Activated naive CD4-positive, alpha-beta T cell treated with anti-CD3 and anti-CD28 coated beads, Interleukin-2, amount 50 U/mL, for 16 hours (primary cell): ENCODE data around the gene MORC1.

Experiments used
- DNase-seq: peaks from one replicate; pipeline ENCODE4 v3.0.0-alpha.2; 2020

MORC1 gene

DNA sequence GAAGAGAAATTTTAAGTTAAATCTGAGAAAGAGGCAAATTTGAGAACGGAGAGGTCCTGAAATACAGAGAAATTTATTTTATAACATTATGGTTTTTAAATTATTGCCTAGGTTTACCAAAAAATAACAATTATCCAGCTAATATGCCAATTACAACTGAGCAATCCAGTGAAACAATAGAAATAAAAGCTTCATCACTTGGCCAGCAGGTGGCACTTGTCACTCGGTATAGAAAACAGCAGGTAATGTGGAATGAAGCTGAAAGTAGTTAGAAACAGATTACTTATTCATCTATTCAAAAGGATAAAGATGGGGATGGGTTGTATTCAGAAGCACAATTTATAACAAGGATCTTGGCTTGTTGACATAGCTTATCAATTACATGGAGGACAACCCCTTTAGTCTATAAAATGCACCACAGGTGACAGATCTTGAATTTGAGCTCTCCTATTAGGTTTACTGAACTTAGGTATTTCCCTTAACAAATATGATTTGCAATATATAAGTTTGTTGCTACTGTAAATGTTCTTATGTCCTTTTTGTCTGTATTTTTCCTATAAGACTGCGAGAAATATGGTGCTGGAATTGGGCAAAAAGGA, 94.2 kb downstream of the MORC1 start:
- DNase-seq, result peak; percentile 37

DNA sequence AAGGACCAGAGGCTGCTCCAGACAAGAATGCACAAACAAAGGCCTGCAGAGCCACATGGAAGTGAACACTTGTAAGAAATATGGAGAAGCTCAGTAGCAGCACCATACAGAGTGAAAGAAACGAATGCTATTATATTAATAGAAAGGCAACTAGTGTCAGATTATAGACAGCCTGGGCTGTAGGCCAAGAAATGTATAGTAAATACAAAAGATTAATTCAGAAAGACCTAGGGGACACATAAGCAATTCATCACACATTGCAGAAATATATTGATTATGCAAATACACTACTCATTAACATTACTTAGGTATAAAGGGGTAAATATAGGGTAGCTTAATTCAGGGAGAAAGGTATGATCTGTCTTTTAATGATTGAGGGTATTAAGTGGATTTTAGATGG, 94.8 kb downstream of the MORC1 start:
- DNase-seq, result no peak

DNA sequence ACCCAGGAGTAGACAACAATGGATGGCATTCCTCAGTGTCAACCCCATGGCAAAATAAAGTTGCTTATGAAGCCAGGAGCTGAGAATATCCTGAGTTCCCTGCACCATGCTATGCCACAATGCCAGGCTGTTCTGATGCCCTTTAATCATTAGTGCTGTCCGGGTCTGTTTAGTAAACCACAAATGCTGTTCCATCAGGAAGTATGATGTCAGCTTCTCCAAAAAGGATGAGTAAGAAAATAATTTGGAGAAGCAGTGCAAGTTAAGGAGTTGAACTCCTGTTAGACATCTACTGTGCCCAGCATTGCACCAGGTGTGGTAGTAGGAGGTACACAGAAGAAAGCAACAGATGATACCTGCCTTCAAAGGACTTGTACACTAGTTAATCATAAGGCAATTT, 96.4 kb downstream of the MORC1 start:
- DNase-seq, result no peak

DNA sequence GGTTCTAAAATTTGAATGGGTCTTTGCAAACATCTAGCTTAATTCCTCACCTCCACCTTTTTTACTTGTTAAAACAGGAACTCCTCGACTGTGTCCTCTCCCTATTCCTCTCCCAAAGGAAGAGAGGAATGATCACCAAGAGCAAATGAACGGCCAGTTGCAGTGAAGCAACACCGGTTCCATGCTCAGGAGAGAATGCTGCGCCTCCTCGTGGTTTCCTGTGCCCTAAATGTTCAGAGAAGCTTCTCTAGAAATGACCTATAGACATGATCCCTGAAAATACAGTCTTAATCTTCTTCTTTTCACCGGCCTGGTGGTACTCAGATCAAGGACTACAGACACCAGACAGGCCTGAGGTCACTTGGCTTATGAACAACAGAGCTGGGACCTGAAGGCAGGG, 99.1 kb downstream of the MORC1 start:
- DNase-seq, result no peak

DNA sequence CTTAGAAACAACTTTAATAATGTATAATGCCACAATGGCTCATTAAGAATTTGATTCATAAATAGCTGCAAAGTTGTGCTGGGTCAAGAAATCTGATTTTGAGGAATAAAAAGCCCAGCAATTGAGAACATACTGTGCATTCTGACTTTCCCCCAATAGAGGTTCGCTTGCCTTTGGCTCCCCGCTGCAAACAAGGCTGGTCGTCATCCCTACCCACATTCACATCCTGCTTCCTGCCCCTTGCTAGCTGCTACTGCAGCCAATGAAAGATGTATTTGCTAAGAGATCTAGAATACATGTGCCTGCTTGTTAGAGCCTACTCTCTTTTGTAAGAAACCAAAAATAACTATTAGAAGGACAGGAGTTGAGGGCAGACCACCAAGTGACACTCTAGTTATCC, 112.5 kb downstream of the MORC1 start:
- DNase-seq, result no peak

DNA sequence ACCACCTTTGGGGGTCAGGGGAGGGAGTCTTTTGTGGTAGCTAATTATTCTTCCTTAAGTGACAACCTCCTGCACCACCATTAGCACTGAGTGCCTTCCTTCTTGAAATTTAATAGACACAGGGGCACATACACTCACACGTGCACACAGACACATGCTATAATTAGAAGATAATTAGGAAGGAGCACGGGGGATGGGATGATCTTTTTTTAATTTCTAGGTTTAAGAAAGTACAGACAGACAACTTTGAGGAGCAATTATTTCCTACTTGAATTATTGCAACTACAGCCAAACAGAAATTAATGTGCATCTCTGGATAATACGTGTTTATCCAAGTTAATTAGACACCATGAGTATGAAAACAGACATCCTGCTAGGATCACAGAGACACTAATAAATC, 119.5 kb downstream of the MORC1 start:
- DNase-seq, result no peak

DNA sequence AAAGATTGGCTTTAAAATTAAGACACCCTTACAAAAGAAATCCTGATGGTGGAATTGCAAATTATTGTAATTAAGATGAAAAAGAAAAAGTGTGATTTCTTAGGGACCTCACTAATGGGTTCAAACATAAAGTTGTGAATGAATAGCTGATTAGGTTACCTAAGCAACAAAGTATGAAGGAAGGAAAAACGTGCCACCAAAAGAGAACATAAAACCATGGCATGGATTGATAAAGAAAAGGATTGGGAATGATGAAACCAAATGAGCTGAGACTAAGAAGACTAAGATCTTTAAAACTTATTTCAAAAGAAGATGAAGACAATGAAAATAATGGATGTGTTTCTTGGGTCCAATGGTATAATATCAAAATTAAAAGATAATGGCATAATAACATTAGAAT, 132.1 kb downstream of the MORC1 start:
- no peak for DNase-seq

DNA sequence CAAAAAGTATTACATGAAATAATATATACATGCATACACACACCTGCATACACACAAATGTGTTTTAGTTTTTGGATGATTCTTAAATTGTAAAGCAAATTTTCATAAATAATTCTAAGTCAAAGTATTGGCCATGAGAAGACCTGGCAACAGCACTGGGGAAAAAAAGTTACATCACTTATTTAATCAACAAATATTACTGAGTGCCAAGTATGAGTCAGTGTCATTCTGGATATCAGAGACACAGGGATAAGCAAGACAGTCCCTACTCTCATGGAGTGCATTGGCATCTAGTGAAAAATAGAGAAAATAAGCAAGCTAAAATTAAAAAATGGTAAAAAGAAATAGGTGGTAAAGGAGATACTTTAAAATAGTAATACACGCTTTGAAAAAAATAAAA, 134.9 kb downstream of the MORC1 start:
- DNase-seq, result no peak

DNA sequence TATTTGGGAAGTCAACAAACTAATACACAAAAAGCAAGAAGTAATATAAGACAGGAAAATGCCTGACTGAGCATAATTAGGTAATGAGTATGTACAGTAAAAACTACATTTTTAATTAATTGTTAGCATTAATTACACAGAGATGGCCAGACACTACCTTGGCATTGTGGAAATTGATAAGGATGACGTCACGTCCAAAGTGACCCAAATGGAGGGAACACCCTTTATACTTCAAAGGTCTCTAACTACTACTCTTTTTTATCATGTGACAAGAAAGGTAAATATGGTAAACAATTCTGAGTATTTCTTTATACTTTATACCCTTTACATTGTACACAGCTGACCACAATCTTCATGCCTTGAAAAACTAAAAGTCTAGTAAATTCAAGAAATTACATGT, 141.9 kb downstream of the MORC1 start:
- no peak for DNase-seq

DNA sequence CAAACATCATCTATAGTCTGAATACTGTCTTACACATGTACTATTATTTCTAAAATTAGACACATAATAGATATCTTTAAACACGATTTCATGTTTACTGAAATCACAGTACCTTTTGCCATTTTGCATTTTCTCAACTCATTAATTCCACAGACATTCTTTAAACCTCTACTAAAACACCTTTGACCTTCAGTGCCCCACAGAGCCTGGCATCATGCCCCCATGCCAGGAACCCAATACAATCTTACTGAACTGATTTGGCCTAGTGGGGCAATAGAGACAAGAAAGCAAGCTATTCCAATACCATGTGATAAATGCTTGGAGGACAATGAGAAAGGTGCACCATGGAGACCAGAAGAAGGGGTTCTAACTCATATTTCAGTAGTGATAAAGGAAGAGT, 144.9 kb downstream of the MORC1 start:
- no peak for DNase-seq

DNA sequence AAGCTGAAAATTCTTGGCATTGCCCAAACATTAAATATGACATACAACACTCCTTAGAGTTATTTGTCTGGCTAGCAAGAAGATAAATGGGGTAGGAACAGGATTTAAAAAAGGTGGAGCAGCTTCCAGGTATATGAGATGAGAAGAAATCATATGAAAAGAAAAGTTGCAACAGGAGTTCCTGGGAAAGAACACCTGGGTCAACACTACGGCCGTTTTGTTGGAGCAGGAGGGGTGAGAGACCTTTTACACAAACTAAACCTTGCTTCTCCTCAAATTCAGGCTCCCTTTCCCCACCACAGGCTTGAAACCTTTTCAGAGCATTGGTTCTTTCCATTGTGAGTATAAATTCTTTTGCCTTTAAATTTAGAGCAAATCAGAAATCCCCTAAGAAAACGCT, 145.5 kb downstream of the MORC1 start:
- no peak for DNase-seq

DNA sequence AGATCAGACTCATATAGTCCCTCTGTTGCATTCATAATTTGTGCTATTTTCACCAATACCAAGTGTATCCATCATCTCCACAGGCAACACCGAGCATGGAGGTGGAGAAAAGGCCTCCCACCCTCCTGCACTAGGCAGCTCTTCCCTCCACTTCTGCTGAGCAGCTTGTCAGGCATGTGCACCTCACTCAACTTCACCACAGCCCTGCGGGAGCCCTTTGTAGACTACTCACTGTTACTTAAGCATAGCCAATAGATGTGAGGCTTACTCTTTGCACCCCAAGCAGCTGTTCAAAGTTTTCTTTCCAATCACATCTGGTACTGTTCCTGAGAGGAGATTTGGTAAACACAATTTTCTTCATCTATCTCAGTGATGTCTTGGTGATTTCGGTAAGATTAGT, 147.4 kb downstream of the MORC1 start:
- no peak for DNase-seq

DNA sequence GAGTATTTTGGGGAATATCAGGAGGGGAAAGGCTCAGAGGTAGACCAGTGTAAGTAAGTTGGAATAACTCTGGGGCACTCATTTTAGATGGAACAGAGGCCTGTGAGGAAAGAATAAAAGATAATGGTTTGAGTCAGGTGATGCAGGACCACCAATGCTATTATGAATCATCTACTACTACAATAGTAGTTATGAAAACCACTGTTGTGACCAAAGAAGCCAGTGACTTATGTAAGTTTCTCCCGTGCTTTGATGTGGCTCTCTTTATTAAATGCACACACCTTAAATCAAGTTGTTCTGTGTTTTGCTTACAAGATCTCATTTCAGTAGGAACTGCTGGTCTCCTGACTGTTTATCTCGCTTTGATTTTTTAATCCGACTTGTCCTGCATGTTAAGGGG, 151.2 kb downstream of the MORC1 start:
- no peak for DNase-seq

DNA sequence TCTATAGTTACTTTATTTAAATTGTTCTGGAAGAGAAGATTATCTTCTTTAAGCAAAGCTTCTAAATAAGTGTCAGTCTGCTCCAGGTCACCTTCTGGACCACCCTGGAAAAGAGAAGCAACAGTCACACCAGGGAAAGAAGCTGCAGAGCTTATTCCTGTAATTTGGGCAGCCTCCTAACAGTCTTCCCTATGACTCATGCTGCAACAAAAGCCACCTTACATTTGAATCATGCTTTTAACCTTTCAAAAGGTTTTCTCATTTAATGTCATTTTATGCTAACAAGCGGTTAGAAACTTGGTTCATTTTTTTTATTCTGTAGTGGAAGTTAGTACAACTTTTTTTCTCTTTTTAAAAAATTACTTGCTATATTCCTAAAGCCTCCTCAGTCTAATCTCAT, 158.9 kb downstream of the MORC1 start:
- no peak for DNase-seq

DNA sequence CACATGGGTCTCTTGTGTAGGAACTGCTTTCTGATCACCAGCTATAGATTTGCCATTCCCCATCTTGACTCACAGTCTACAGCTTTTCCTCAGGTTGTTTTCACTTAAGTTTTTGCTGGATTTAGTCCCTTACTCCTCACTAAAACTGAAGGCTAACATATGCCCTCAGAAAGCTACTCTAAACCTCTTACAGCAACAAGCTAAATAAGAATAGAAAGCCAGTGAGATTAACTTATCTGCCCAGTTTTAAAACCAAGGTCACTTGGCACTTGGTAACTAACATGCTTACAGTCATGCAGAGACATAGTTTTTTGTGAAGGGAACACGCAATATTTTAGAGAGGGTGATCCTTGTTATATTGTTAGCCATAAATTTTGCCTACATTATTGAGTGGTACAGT, 164.2 kb downstream of the MORC1 start, which contains the start of gene GUCA1C:
TSS of gene GUCA1C (minus strand) at position 180 of the 400 bp plus-strand sequence. CDS start at position 63, 117 bp downstream.
- no peak for DNase-seq

DNA sequence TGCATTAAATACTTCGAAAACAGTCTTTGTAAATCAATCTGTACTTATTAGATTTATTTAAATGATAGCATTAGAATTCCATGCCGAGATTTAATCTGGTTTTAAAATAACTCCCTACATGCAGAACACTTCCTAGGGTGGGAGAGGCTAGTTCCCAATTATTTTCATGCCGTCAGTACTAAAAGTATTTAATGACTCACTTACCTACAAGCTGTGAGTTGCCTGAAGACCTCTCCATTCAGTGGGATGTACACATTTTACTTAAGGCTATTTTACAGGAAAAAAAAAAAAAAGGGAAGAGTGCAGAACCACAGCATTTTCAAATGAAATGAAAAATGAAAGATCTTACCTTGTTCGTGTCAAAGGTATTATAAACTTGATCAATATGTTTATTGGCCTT, 164.7 kb downstream of the MORC1 start:
- no peak for DNase-seq

DNA sequence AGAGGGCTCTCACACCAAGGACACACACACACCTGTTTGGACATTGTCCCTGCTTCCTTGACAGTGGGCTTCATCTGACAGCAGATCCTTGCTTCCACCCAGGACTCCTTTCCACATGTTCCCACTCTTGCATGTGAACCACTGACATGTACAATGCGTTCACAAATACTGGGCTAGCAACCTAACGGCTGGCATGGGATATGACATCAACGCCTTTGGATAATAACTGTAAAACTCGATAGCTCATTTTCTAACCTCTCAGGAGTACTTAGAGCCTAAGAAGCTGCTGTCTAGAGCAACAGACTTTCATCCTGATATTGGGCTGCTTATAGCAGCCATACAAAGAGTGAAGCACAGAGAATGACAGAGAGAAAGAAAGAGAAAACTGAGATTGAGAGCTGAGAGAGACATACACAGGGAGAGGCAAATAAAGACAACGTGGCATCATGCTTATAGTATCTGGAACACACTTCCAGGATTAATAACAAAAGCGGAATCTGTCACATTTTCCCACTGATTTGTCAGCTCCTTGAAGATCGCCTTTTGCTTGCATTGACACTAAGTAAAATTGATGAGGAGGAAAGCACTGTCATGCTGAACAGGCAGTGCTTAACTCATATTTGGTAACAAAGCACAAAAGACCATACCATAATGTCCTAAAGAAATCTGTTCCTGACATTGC, 166.0 kb downstream of the MORC1 start:
- no peak for DNase-seq

DNA sequence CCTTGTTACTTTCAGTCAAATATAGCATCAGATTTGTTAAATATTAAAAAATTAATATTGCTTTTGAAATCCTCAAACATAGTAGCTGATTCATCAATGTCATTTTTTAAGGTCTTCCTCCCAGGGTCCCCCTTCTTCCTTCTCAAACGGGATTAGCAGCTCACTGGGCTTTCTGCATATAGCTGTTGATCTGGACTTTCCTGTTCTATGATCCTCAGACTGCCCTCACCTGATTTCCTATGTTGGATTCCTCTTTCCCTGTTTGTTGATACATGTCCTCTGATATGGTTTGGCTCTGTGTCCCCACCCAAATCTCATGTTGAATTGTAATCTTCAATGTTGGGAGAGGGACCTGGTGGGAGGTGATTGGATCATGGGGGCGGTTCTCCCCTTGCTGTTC, 170.1 kb downstream of the MORC1 start:
- DNase-seq, result no peak

DNA sequence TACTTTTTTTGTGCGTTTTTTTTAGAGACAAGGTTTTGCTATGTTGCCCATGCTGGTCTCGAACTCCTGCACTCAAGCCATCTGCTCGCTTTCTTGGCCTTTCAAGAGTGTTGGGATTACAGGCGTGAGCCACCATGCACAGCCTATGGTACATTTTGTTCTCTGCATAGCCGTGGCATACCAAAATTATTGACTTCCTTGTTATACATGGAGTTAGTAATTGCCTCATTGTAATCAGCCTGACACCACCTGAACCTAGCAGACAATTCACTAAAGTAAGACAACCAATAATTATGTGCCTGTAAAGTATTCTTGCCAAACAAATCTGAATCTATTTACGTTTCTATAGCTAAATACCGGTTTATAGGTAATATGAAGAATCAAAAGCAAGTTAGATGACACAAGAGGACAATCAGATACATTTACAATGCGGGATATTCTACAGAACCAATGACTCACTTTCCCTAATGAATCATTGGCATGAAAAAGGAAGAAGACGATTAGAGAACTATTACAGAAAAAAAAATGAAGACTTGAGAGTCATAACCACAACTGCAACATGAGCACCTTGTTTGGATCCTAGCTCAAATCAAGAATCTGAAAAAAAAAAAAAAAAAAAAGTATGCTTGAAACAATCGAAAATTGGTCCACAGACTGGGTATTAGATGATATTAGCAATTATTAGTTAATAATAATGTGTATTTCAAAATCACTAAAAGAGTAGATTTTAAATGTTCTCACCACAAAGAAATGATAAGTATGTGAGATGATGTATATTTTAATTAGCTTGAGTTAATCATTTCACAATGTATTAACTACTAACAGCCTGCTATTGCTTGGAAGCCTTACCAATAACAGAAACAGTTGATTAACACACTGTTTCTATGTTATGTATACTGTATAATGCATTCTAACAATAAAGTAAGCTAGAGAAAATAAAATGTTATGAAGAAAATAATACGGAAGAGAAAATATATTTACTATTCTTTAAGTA, 171.3 kb downstream of the MORC1 start:
- DNase-seq, result no peak

DNA sequence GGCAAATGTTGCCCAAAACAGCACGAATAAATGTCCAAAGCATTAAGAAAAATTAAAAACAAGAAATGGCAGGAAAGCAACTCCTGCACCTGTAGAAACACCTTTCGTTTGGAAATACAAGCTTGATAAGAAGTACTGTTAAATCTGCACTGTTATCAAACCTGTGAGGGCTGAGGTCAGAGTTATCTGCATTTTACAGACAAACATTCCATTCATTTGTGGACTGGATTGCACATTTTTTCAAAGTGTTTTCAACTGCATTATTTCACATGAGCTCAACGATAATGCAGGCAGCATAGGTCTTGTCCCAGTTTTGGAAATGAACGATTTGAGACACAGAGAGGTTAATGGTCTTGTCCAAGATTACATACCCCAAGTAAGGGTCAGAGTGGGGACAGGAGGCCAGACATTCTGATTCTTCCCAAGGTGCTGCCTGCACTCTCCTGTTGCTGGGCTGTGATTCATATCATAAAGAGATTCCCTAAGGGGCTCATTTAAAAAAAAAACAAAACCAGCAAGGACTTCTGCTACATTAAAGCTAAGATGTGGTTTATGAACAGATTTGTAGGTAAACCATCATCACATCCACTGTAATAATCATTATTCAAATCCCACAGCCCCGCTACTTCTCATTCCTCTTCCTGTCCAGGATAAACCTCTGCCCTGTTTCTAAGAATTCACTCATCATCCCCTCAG, 177.2 kb downstream of the MORC1 start:
- no peak for DNase-seq

DNA sequence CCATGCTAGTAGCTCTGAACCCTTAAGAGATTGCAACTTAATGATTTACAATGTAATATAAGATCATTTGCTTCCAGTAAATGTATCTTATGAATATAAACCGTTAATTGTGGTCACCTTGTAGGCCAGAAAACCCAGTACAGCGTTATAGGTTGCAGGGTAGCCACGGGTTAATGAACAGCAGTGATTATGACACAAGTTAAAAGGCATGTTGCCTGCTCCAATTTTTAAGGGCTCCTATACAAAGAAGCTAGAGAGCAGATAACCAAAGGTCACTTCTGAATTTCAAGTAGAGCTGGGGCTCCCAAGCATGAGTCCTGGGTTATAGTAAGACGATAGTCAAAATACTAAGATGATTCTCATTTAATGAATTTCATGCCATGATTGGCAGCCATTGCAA, 177.8 kb downstream of the MORC1 start:
- no peak for DNase-seq

DNA sequence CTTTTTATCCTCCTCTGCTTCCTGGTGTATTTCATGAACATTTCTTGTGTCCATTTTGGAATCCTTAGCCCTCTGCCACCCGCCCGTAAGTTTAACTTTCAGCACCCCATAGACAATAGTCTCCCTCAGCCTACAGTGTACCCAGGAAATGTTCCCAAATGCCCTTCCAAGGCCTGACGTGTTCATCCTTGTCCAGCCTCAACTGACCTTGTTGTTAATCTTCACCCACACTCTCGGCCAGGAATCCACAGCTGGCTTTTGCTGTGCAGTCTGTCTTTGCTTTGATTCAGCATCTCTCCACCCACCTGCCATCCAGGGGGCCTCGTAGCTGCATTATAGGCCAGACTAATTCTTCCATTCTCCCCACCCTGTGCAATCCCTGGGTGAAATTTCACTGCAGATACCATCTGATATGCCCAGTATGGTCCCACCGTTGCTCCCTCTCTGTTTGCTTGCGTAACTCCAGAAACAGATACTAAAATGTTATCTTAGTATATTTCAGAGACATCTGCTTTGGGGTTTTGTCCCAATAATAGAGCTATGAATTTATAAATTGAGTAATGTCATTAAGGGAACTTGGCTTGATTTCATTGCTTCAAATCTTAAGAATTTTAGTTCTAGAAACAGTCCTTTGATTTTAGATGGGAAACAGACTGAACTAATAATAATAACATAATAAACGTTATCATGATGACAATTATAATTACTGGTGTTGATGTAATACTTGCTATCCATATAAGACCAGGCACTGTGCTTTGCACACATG, 180.8 kb downstream of the MORC1 start:
- no peak for DNase-seq
